ENCODE results near the gene PRKCD.

Gene PRKCD

GRCh38 chr3:53193466-53194209, 32.6 kb downstream of the PRKCD start:
- DNase-seq, result no peak

- no peak for DNase-seq
Measured at GRCh38 chr3:53194210-53195065, 33.4 kb downstream of the PRKCD start.

GRCh38 chr3:53195066-53195450, 34.0 kb downstream of the PRKCD start:
- no peak for DNase-seq

- peak; percentile 88 for DNase-seq
Measured at GRCh38 chr3:53195602-53196574, 34.9 kb downstream of the PRKCD start.

GRCh38 chr3:53196575-53197407, 35.8 kb downstream of the PRKCD start:
- no peak for DNase-seq

GRCh38 chr3:53198256-53198977, 37.4 kb downstream of the PRKCD start:
- no peak for DNase-seq

GRCh38 chr3:53198996-53199395, 38.0 kb downstream of the PRKCD start:
- no peak for DNase-seq

- no peak for DNase-seq
Measured at GRCh38 chr3:53199834-53200233, 38.8 kb downstream of the PRKCD start.

- DNase-seq, result no peak
Measured at GRCh38 chr3:53200501-53201498, 39.8 kb downstream of the PRKCD start.

- no peak for DNase-seq
Measured at GRCh38 chr3:53202331-53203015, 41.5 kb downstream of the PRKCD start.

GRCh38 chr3:53211706-53212702, 51.0 kb downstream of the PRKCD start:
- DNase-seq, result no peak

GRCh38 chr3:53213276-53213675, 52.3 kb downstream of the PRKCD start:
- DNase-seq, result no peak

- no peak for DNase-seq
Measured at GRCh38 chr3:53215816-53216215, 54.8 kb downstream of the PRKCD start.

GRCh38 chr3:53216723-53217122, 55.7 kb downstream of the PRKCD start:
- no peak for DNase-seq

GRCh38 chr3:53217175-53217574, 56.2 kb downstream of the PRKCD start:
- DNase-seq, result no peak

- no peak for DNase-seq
Measured at GRCh38 chr3:53218131-53218530, 57.1 kb downstream of the PRKCD start.

- DNase-seq, result peak; percentile 83
Measured at GRCh38 chr3:53219895-53220483, 59.0 kb downstream of the PRKCD start.

GRCh38 chr3:53221345-53221744, 60.3 kb downstream of the PRKCD start:
- no peak for DNase-seq
